Keratinocyte (primary cell): ENCODE measurements around the gene C4orf50. TPM values are rescaled to one million over a fixed set of nuclear protein-coding genes. Genes with fewer than 3 reads are reported as not detected.
"Not testable (repeated sequence)": the region's sequence is repeated elsewhere in the genome, so short reads cannot be mapped to it uniquely, and the experiment has no call there.

Experiments used
- DNase-seq: peaks from one replicate; pipeline ENCODE4 v3.0.0-alpha.2; 2011; ENCODE audit warnings: low read depth, missing footprints, low spot score
- FAIRE-seq: peaks from 2 replicates; lab custom pipeline; 2011; peaks lifted over from hg19 to GRCh38; lab: Jason Lieb, UNC
- H2AFZ ChIP-seq: 2 replicates; pipeline ENCODE4 v1.6.0; 2012; ENCODE audit warnings: low read length, control low read depth, inconsistent platforms; ENCODE audit not compliant: control insufficient read depth
- H3K27ac ChIP-seq: 2 replicates; pipeline ENCODE4 v1.5.1; 2011; ENCODE audit warnings: low read length; ENCODE audit not compliant: control insufficient read depth, insufficient read depth
- H3K27me3 ChIP-seq: 3 replicates; pipeline ENCODE4 v1.6.0; 2011; ENCODE audit warnings: low read length; ENCODE audit not compliant: control insufficient read depth, insufficient read depth; ENCODE audit errors: extremely low read depth
- H3K36me3 ChIP-seq, 2 experiments: 2 replicates in 1 of 2; 3 replicates in 1 of 2; pipeline ENCODE4 v1.5.1; 2011; ENCODE audit warnings: low read length in 2 of 2, mild to moderate bottlenecking in 1 of 2; ENCODE audit not compliant: control insufficient read depth in 2 of 2, insufficient read depth in 2 of 2; ENCODE audit errors: extremely low read depth in 1 of 2
- H3K4me1 ChIP-seq: 3 replicates; pipeline ENCODE4 v1.5.1; 2011; ENCODE audit warnings: low read length; ENCODE audit not compliant: control insufficient read depth, insufficient read depth; ENCODE audit errors: extremely low read depth
- H3K4me2 ChIP-seq: 3 replicates; pipeline ENCODE4 v1.6.0; 2011; ENCODE audit warnings: low read depth, low read length; ENCODE audit not compliant: control insufficient read depth, insufficient read depth; ENCODE audit errors: extremely low read depth
- H3K4me3 ChIP-seq, 3 experiments: fragments of 200-600 bp in 1 of 3; sonication (generic) in 1 of 3; 2 replicates in 2 of 3; 3 replicates in 1 of 3; pipeline ENCODE4 v1.5.1; 2011 to 2016; ENCODE audit warnings: low read length in 3 of 3, mild to moderate bottlenecking in 3 of 3, control low read depth in 2 of 3, inconsistent platforms in 1 of 3, low read depth in 1 of 3, mixed read lengths in 1 of 3, mixed run types in 1 of 3, moderate library complexity in 1 of 3; ENCODE audit not compliant: control insufficient read depth in 2 of 3, insufficient read depth in 2 of 3; ENCODE audit errors: extremely low read depth in 1 of 3
- H3K79me2 ChIP-seq: 2 replicates; pipeline ENCODE4 v1.6.0; 2012; ENCODE audit warnings: low read length; ENCODE audit not compliant: control insufficient read depth, insufficient read depth
- H3K9ac ChIP-seq: 3 replicates; pipeline ENCODE4 v1.6.0; 2011; ENCODE audit warnings: low read length; ENCODE audit not compliant: control insufficient read depth, insufficient read depth; ENCODE audit errors: extremely low read depth
- H3K9me1 ChIP-seq: 3 replicates; pipeline ENCODE4 v1.6.0; 2011; ENCODE audit warnings: low read length; ENCODE audit not compliant: control insufficient read depth, insufficient read depth; ENCODE audit errors: extremely low read depth
- H3K9me3 ChIP-seq: 2 replicates; pipeline ENCODE4 v1.5.1; 2012; ENCODE audit warnings: low read depth, low read length; ENCODE audit not compliant: control insufficient read depth
- H4K20me1 ChIP-seq: 3 replicates; pipeline ENCODE4 v1.6.0; 2011; ENCODE audit warnings: low read length; ENCODE audit not compliant: control insufficient read depth, insufficient read depth; ENCODE audit errors: extremely low read depth
- CTCF ChIP-seq, 3 experiments: IDR thresholded peaks in 1 of 3; conservative IDR thresholded peaks in 1 of 3; optimal IDR thresholded peaks in 1 of 3; 2 replicates in 2 of 3; 3 replicates in 1 of 3; pipeline versions ENCODE3 to v1.5.1; 2011; ENCODE audit warnings: low read length in 3 of 3, mild to moderate bottlenecking in 3 of 3, moderate library complexity in 2 of 3, control low read depth in 1 of 3, inconsistent platforms in 1 of 3; ENCODE audit not compliant: insufficient read depth in 2 of 3; ENCODE audit errors: extremely low read depth in 1 of 3
- EZH2 ChIP-seq: IDR thresholded peaks from one replicate; pipeline ENCODE4 v1.6.1; 2012; ENCODE audit warnings: inconsistent platforms, mild to moderate bottlenecking, low read length, moderate library complexity
- dilution Hi-C: fragments of 300-500 bp; cut with MboI; formaldehyde crosslinking; loops from one replicate; pipeline ENCODE4 v1.7.0; 2020; ENCODE audit warnings: low sequenced_read_pairs; ENCODE audit not compliant: extremely low pct_ligation_motif_present
- polyA plus RNA-seq, 5 experiments: library from polyadenylated mRNA; depleted of rRNA in 3 of 5; stranded (reverse) in 3 of 5; stranded (forward) in 1 of 5; unstranded in 1 of 5; fragments of >200 nt; gene quantifications; 1 replicate in 1 of 5; 2 replicates in 3 of 5; 3 replicates in 1 of 5; pipeline versions ENCODE4 v1.2.1 to v1.2.3, GENCODE V29; 2011 to 2012; ENCODE audit warnings: missing spikeins in 2 of 5, low read depth in 1 of 5, low replicate concordance in 1 of 5

The C4orf50 gene
- polyA plus RNA-seq, 1 donor (not counting 4 experiments of a cell fraction or from before 2014, with no cell fraction given) = not detected

GRCh38 chr4:5952975-5953951, 65.0 kb downstream of the C4orf50 start:
- Histone ChIP-seq H4K20me1 (no peaks in the 10 kb centered on the region), H3K4me2 (no peak overlapping the region), H3K27me3 (peaks cover 18% of the 10 kb centered on the region), H3K4me1 (no peaks in the 10 kb centered on the region), H3K79me2 (no peaks in the 10 kb centered on the region), H2AFZ (no peak overlapping the region), H3K9ac (no peak overlapping the region), H3K4me3 (no peak overlapping the region), H3K9me3 (no peaks in the 10 kb centered on the region), H3K36me3 (no peaks in the 10 kb centered on the region), H3K27ac (no peak overlapping the region), H3K9me1 (no peaks in the 10 kb centered on the region)
- no peak for FAIRE-seq
- dilution Hi-C loops = no loop called here
- TF ChIP-seq EZH2 (no peak), CTCF (optimal IDR thresholded peaks at IDR 0.05 in 1 of 3, IDR thresholded peaks at IDR 0.05 in 1 of 3, conservative IDR thresholded peaks at IDR 0.05 in 1 of 3; ENCODE audit: extremely low read depth in 1 of 3, insufficient read depth in 2 of 3, low read length in 3 of 3) (no peak)
- DNase-seq = no peak

- Histone ChIP-seq H3K79me2 (no peaks in the 10 kb centered on the region), H3K4me2 (no peak overlapping the region), H3K27me3 (peaks cover 18% of the 10 kb centered on the region), H3K36me3 (no peaks in the 10 kb centered on the region), H3K27ac (no peak overlapping the region), H3K9me1 (no peaks in the 10 kb centered on the region), H4K20me1 (no peaks in the 10 kb centered on the region), H3K9ac (no peak overlapping the region), H3K4me3 (no peak overlapping the region), H2AFZ (no peak overlapping the region), H3K4me1 (no peaks in the 10 kb centered on the region), H3K9me3 (no peaks in the 10 kb centered on the region)
- dilution Hi-C loops = no loop called here
- TF ChIP-seq CTCF (optimal IDR thresholded peaks at IDR 0.05 in 1 of 3, IDR thresholded peaks at IDR 0.05 in 1 of 3, conservative IDR thresholded peaks at IDR 0.05 in 1 of 3; ENCODE audit: extremely low read depth in 1 of 3, insufficient read depth in 2 of 3, low read length in 3 of 3) (no peak), EZH2 (no peak)
- no peak for DNase-seq
- no peak for FAIRE-seq
Observed at GRCh38 chr4:5952286-5952974, 65.8 kb downstream of the C4orf50 start.

GRCh38 chr4:5946653-5947052, 71.6 kb downstream of the C4orf50 start:
- H2AFZ ChIP-seq, H3K4me2 ChIP-seq, H4K20me1 ChIP-seq, H3K79me2 ChIP-seq, H3K9me3 ChIP-seq, FAIRE-seq, H3K9me1 ChIP-seq, H3K9ac ChIP-seq, dilution Hi-C loops, H3K36me3 ChIP-seq, H3K4me3 ChIP-seq, H3K4me1 ChIP-seq, H3K27ac ChIP-seq, H3K27me3 ChIP-seq, DNase-seq: not testable (repeated sequence)
